ENCODE data around the gene SEC24B. TPM values are rescaled to one million over a fixed set of nuclear protein-coding genes. Genes with fewer than 3 reads are reported as not detected.

Gene SEC24B
- total RNA-seq, 1 donor from 2014 or later: 41.9 TPM

DNA sequence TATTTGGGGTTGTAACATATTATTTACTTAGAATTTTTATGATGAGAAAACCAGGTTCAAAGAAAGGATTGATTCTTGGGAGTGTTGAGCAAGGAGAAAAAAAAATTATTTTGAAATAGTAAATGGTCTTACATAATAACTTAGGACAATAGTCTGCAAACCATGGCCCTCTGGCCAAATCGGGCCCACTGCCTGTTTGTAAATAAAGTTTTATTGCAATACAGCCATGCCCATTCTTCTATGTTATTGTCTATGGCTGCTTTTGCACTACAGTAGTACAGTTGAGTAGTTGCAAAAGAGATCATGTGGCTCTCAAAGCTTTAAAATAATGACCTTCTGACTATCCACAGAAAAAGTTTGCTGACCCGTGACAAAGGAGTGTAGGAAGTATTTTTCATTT, 63.3 kb downstream of the SEC24B start:
- Mint-ChIP-seq H3K4me1 (ENCODE audit: low read depth, unreplicated experiment) (no peaks in the 10 kb centered on the region), H3K27ac (ENCODE audit: unreplicated experiment) (no peak overlapping the region), H3K9me3 (ENCODE audit: unreplicated experiment) (no peaks in the 10 kb centered on the region), H3K4me3 (ENCODE audit: unreplicated experiment) (no peak overlapping the region), H3K36me3 (ENCODE audit: low read depth, unreplicated experiment) (peaks cover 10% of the 10 kb centered on the region), H3K27me3 (ENCODE audit: low read depth, unreplicated experiment) (no peaks in the 10 kb centered on the region)
- Histone ChIP-seq H3K4me2 (ENCODE audit: low read length) (no peak overlapping the region), H3K36me3 (ENCODE audit: insufficient read depth, low read length) (peaks cover 31% of the 10 kb centered on the region), H3K4me3 (ENCODE audit: insufficient read depth, low read depth, low read length) (no peak overlapping the region), H3K79me2 (ENCODE audit: insufficient read depth, low read length) (peaks cover 3% of the 10 kb centered on the region), H3K9me3 (ENCODE audit: insufficient read depth, low read depth, low read length) (no peaks in the 10 kb centered on the region), H3K27ac (ENCODE audit: low read depth, low read length) (no peak overlapping the region), H3K4me1 (ENCODE audit: insufficient read depth, low read length) (no peaks in the 10 kb centered on the region), H3K27me3 (ENCODE audit: insufficient read depth, low read length) (no peaks in the 10 kb centered on the region), H2AFZ (ENCODE audit: low read depth, low read length) (no peak overlapping the region), H3K9ac (ENCODE audit: low read length) (no peak overlapping the region), H4K20me1 (ENCODE audit: insufficient read depth, low read length) (peaks cover 14% of the 10 kb centered on the region)
- FAIRE-seq (no peak), DNase-seq (ENCODE audit: low read depth) (no peak)
- TF ChIP-seq EZH2 (IDR thresholded peaks at IDR 0.05; ENCODE audit: insufficient read depth, low read length) (no peak), CTCF (IDR thresholded peaks at IDR 0.05; ENCODE audit: insufficient read depth, low read depth, low read length) (no peak)

DNA sequence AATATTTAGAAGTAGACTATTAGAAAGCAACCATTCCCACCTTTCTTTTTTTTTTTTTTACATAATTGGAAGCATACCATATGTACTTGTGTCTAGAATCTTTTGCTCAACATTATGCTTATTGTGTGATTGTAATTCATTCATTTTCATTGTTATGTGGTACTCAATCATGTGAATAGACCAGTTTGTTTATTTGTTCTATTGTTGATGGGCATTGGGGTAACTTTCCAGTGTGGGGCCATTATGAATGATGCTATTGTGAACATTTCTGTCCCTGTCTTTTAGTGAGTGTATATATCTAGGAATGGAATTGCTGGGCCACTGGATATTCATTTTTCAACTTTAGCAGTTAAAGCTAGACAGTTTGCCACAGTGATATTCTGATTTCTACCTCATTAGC, 63.9 kb downstream of the SEC24B start:
- no peak overlapping the region for H3K27ac ChIP-seq (ENCODE audit: low read depth, low read length)
- no peaks in the 10 kb centered on the region for H3K27me3 Mint-ChIP-seq (ENCODE audit: low read depth, unreplicated experiment)
- H2AFZ ChIP-seq (ENCODE audit: low read depth, low read length): no peak overlapping the region
- no peak overlapping the region for H3K4me2 ChIP-seq (ENCODE audit: low read length)
- no peak overlapping the region for H3K4me3 ChIP-seq (ENCODE audit: insufficient read depth, low read depth, low read length)
- no peaks in the 10 kb centered on the region for H3K9me3 Mint-ChIP-seq (ENCODE audit: unreplicated experiment)
- H4K20me1 ChIP-seq (ENCODE audit: insufficient read depth, low read length): peaks cover 11% of the 10 kb centered on the region
- H3K4me3 Mint-ChIP-seq (ENCODE audit: unreplicated experiment): no peak overlapping the region
- H3K9me3 ChIP-seq (ENCODE audit: insufficient read depth, low read depth, low read length): no peaks in the 10 kb centered on the region
- no peak overlapping the region for H3K9ac ChIP-seq (ENCODE audit: low read length)
- TF ChIP-seq CTCF (IDR thresholded peaks at IDR 0.05; ENCODE audit: insufficient read depth, low read depth, low read length) (no peak), EZH2 (IDR thresholded peaks at IDR 0.05; ENCODE audit: insufficient read depth, low read length) (no peak)
- H3K27ac Mint-ChIP-seq (ENCODE audit: unreplicated experiment): no peak overlapping the region
- no peaks in the 10 kb centered on the region for H3K27me3 ChIP-seq (ENCODE audit: insufficient read depth, low read length)
- H3K36me3 Mint-ChIP-seq (ENCODE audit: low read depth, unreplicated experiment): peaks cover 13% of the 10 kb centered on the region
- peaks cover 31% of the 10 kb centered on the region for H3K36me3 ChIP-seq (ENCODE audit: insufficient read depth, low read length)
- DNase-seq (ENCODE audit: low read depth) (no peak), FAIRE-seq (peak; percentile 23)
- no peaks in the 10 kb centered on the region for H3K4me1 Mint-ChIP-seq (ENCODE audit: low read depth, unreplicated experiment)
- H3K79me2 ChIP-seq (ENCODE audit: insufficient read depth, low read length): peaks cover 3% of the 10 kb centered on the region
- H3K4me1 ChIP-seq (ENCODE audit: insufficient read depth, low read length): no peaks in the 10 kb centered on the region

DNA sequence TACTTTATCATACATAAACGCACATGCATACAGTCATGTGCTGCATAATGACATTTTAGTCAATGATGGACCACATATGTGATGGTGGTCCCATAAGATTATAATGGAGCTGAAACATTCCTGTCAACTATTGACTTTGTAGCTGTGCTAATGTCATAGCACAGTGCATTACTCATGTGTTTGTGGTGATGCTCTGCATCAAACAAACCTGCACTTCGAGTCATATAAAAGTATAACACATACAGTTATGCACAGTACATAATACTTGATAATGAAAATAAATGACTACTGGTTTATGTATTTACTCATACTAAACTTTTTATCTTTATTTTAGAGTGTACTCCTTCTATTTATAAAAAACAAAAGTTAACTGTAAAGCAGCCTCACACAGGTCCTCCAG, 65.9 kb downstream of the SEC24B start:
- H2AFZ ChIP-seq (ENCODE audit: low read depth, low read length): no peak overlapping the region
- H3K4me2 ChIP-seq (ENCODE audit: low read length): no peak overlapping the region
- H3K4me3 ChIP-seq (ENCODE audit: insufficient read depth, low read depth, low read length): no peak overlapping the region
- FAIRE-seq (no peak), DNase-seq (ENCODE audit: low read depth) (no peak)
- Mint-ChIP-seq H3K27me3 (ENCODE audit: low read depth, unreplicated experiment) (no peaks in the 10 kb centered on the region), H3K9me3 (ENCODE audit: unreplicated experiment) (no peaks in the 10 kb centered on the region), H3K36me3 (ENCODE audit: low read depth, unreplicated experiment) (peaks cover 14% of the 10 kb centered on the region), H3K27ac (ENCODE audit: unreplicated experiment) (no peak overlapping the region), H3K4me3 (ENCODE audit: unreplicated experiment) (no peak overlapping the region), H3K4me1 (ENCODE audit: low read depth, unreplicated experiment) (no peaks in the 10 kb centered on the region)
- H3K4me1 ChIP-seq (ENCODE audit: insufficient read depth, low read length): no peaks in the 10 kb centered on the region
- TF ChIP-seq EZH2 (IDR thresholded peaks at IDR 0.05; ENCODE audit: insufficient read depth, low read length) (no peak), CTCF (IDR thresholded peaks at IDR 0.05; ENCODE audit: insufficient read depth, low read depth, low read length) (no peak)
- no peaks in the 10 kb centered on the region for H3K27me3 ChIP-seq (ENCODE audit: insufficient read depth, low read length)
- H3K9ac ChIP-seq (ENCODE audit: low read length): no peak overlapping the region
- H4K20me1 ChIP-seq (ENCODE audit: insufficient read depth, low read length): peaks cover 7% of the 10 kb centered on the region
- peaks cover 5% of the 10 kb centered on the region for H3K79me2 ChIP-seq (ENCODE audit: insufficient read depth, low read length)
- peaks cover 37% of the 10 kb centered on the region for H3K36me3 ChIP-seq (ENCODE audit: insufficient read depth, low read length)
- H3K27ac ChIP-seq (ENCODE audit: low read depth, low read length): no peak overlapping the region
- H3K9me3 ChIP-seq (ENCODE audit: insufficient read depth, low read depth, low read length): no peaks in the 10 kb centered on the region
